K562 (cell line): ENCODE data around the gene SNW1. TPM values are rescaled to one million over a fixed set of nuclear protein-coding genes. Genes with fewer than 3 reads are reported as not detected.

Source experiments
- NCOA2 ChIP-seq, 2 experiments: fragments of 450-650 bp; IDR thresholded peaks; 2 replicates each; pipeline ENCODE4 v1.6.1; 2018; ENCODE audit warnings: mild to moderate bottlenecking in 2 of 2, moderate library complexity in 1 of 2; ENCODE audit not compliant: partially characterized antibody in 2 of 2
- RAD21 ChIP-seq, 2 experiments: fragments of 250-450 bp in 1 of 2; fragments of 450-650 bp in 1 of 2; sonication (Bioruptor Pico) in 1 of 2; formaldehyde crosslinking in 1 of 2; IDR thresholded peaks in 1 of 2; conservative IDR thresholded peaks in 1 of 2; 2 replicates each; pipeline versions ENCODE4 v1.4.0 to v1.8.0; 2020 to 2022; ENCODE audit warnings: mild to moderate bottlenecking in 2 of 2, moderate library complexity in 1 of 2
- SIRT6 ChIP-seq: IDR thresholded peaks from one replicate; pipeline ENCODE4 v1.6.1; 2012; ENCODE audit warnings: low read depth, mild to moderate bottlenecking, control low read depth, inconsistent platforms, low read length, moderate library complexity
- SMC3 ChIP-seq: conservative IDR thresholded peaks from 2 replicates; pipeline ENCODE4 v1.6.1; 2011; ENCODE audit warnings: low read depth, low read length, improper control_type of control experiment; ENCODE audit not compliant: insufficient read depth
- ZNF384 ChIP-seq: IDR thresholded peaks from 2 replicates; pipeline ENCODE4 v1.6.1; 2012; ENCODE audit warnings: low read depth, low read length, improper control_type of control experiment
- polyA plus RNA-seq, 8 experiments: library from polyadenylated mRNA; depleted of rRNA in 4 of 8; stranded (reverse) in 5 of 8; unstranded in 3 of 8; fragments of >200 nt; fragmentation: Nextera tagmentation in 2 of 8; fragmentation: Illumina TruSeq in 1 of 8; extraction: Ambion mirVana in 2 of 8; extraction: Trizol in 1 of 8; gene quantifications; 2 replicates each; pipeline versions ENCODE4 v1.2.1 to v1.2.3, GENCODE V29; 2011 to 2014; ENCODE audit warnings: inconsistent platforms in 1 of 8, missing spikeins in 1 of 8
- total RNA-seq, 7 experiments: library from RNA; depleted of rRNA in 6 of 7; stranded (reverse); fragments of >200 nt in 6 of 7; fragmentation: Illumina TruSeq in 2 of 7; extraction: Trizol in 2 of 7; gene quantifications; 2 replicates each; pipeline versions ENCODE4 v1.2.1 to v1.2.3, GENCODE V29; 2011 to 2021; ENCODE audit warnings: low replicate concordance in 1 of 7
- TF ChIP-seq, protein P1 (sequence below), 2 experiments: fragments of 450-650 bp; formaldehyde crosslinking in 1 of 2; IDR thresholded peaks; 2 replicates each; pipeline versions ENCODE4 v1.4.0 to v1.6.1; 2014 to 2020; ENCODE audit warnings: mild to moderate bottlenecking in 2 of 2, borderline replicate concordance in 1 of 2, low read depth in 1 of 2

SNW1 gene
- total and polyA plus RNA-seq, 9 of the 15 experiments (the other 6 are each of a cell fraction or from before 2014, with no cell fraction given), result 64.4 to 143 (median 98.2) TPM

DNA sequence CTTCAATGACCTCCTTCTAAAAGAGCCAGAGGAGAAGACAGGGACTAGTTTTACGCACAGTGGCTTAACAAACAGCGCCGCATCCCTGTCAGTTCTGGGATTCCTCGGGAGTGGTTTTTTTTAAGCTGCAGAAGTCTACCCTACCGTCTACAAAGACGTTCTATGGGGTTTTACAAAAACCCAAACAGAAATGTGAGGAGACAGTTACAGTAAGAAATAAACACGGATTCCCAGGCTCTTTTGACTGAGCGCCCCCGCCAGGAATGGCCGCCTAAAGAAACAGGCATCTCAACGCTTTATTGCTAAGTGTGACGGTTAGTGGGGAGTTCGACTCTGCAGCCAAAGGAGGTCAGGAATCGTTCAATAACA, 53.6 kb downstream of the SNW1 start (continued):
- TF ChIP-seq, protein P1, sequence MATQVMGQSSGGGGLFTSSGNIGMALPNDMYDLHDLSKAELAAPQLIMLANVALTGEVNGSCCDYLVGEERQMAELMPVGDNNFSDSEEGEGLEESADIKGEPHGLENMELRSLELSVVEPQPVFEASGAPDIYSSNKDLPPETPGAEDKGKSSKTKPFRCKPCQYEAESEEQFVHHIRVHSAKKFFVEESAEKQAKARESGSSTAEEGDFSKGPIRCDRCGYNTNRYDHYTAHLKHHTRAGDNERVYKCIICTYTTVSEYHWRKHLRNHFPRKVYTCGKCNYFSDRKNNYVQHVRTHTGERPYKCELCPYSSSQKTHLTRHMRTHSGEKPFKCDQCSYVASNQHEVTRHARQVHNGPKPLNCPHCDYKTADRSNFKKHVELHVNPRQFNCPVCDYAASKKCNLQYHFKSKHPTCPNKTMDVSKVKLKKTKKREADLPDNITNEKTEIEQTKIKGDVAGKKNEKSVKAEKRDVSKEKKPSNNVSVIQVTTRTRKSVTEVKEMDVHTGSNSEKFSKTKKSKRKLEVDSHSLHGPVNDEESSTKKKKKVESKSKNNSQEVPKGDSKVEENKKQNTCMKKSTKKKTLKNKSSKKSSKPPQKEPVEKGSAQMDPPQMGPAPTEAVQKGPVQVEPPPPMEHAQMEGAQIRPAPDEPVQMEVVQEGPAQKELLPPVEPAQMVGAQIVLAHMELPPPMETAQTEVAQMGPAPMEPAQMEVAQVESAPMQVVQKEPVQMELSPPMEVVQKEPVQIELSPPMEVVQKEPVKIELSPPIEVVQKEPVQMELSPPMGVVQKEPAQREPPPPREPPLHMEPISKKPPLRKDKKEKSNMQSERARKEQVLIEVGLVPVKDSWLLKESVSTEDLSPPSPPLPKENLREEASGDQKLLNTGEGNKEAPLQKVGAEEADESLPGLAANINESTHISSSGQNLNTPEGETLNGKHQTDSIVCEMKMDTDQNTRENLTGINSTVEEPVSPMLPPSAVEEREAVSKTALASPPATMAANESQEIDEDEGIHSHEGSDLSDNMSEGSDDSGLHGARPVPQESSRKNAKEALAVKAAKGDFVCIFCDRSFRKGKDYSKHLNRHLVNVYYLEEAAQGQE (IDR thresholded peaks at IDR 0.05; ENCODE audit: borderline replicate concordance), result peak; percentile 7; the same call in 1 of the 2 replicates
- TF ChIP-seq, protein P1 (CRISPR knock-in tag; IDR thresholded peaks at IDR 0.05; ENCODE audit: low read depth), result no peak
- 0 out of 2 replicates have a peak, but pooled peaks have one; percentile 42 for TF ChIP-seq ZNF384
- 0 out of 2 replicates have a peak, but pooled peaks have one; percentile 14 for TF ChIP-seq SMC3
- no peak for TF ChIP-seq NCOA2 (IDR thresholded peaks at IDR 0.05; ENCODE audit: partially characterized antibody in 2 of 2)
- TF ChIP-seq SIRT6, result no peak
- peak; percentile 34 to 39; a peak in 3 of 4 replicates for TF ChIP-seq RAD21 (CRISPR knock-in tag; conservative IDR thresholded peaks at IDR 0.05 in 1 of 2, IDR thresholded peaks at IDR 0.05 in 1 of 2)
